HG02884 (cell line): ENCODE measurements around the gene NRTN.
"Not testable (repeated sequence)": the region's sequence is repeated elsewhere in the genome, so short reads cannot be mapped to it uniquely, and the experiment has no call there.

Experiments
- ATAC-seq: cut with Tn5 transposase; IDR thresholded peaks from one replicate; pipeline ENCODE4 v1.9.1; 2021; ENCODE audit warnings: mild to moderate bottlenecking, moderate library complexity; ENCODE audit not compliant: unreplicated experiment

NRTN gene

GRCh38 chr19:5832527-5833216, 27.8 kb downstream of the NRTN start:
- no peak for ATAC-seq

- no peak for ATAC-seq
Measured at GRCh38 chr19:5837761-5838352, 33.0 kb downstream of the NRTN start.

- no peak for ATAC-seq
Measured at GRCh38 chr19:5838353-5839064, 33.6 kb downstream of the NRTN start.

GRCh38 chr19:5839065-5840017, 34.5 kb downstream of the NRTN start, which contains the start of gene FUT6:
FUT6 (minus strand) TSS chr19:5839702; CDS start chr19:5832567, 7,135 bp downstream.
- ATAC-seq, result no peak

GRCh38 chr19:5841735-5842111, 36.9 kb downstream of the NRTN start:
- ATAC-seq, result not testable (repeated sequence)

- ATAC-seq, result no peak
Measured at GRCh38 chr19:5843295-5843927, 38.5 kb downstream of the NRTN start.

GRCh38 chr19:5844456-5845433, 39.9 kb downstream of the NRTN start:
- ATAC-seq, result no peak

- ATAC-seq, result not testable (repeated sequence)
Measured at GRCh38 chr19:5847846-5848245, 43.0 kb downstream of the NRTN start.

- not testable (repeated sequence) for ATAC-seq
Measured at GRCh38 chr19:5848621-5849020, 43.8 kb downstream of the NRTN start.

GRCh38 chr19:5850189-5850588, 45.3 kb downstream of the NRTN start:
- ATAC-seq, result no peak

GRCh38 chr19:5850743-5851293, 46.0 kb downstream of the NRTN start:
- no peak for ATAC-seq

GRCh38 chr19:5851302-5851701, 46.4 kb downstream of the NRTN start, which contains the start of gene FUT3:
FUT3 (minus strand) TSS chr19:5851449.
- no peak for ATAC-seq

- ATAC-seq, result not testable (repeated sequence)
Measured at GRCh38 chr19:5854121-5854520, 49.3 kb downstream of the NRTN start.

GRCh38 chr19:5855151-5855550, 50.3 kb downstream of the NRTN start:
- ATAC-seq, result not testable (repeated sequence)

GRCh38 chr19:5857203-5858081, 52.6 kb downstream of the NRTN start:
- no peak for ATAC-seq

GRCh38 chr19:5863030-5863665, 58.3 kb downstream of the NRTN start:
- no peak for ATAC-seq

GRCh38 chr19:5864013-5864720, 59.3 kb downstream of the NRTN start:
- ATAC-seq, result no peak
